ENCODE measurements around the gene GAD1.

Gene GAD1

GRCh38 chr2:170816504-170817092 lies at the start of gene GAD1:
Gene GAD1, plus strand, starts transcription at chr2:170816887. Its CDS starts 1,705 bp downstream, at chr2:170818592.
- peak; percentile 34 for DNase-seq (ENCODE audit: low read depth, low spot score)

- DNase-seq (ENCODE audit: low read depth, low spot score): no peak
Observed at GRCh38 chr2:170770008-170770605, 46.6 kb upstream of the GAD1 start, which contains the start of gene ERICH2. Gene ERICH2, plus strand, starts transcription at chr2:170770378. Its CDS starts 304 bp downstream, at chr2:170770682.

GRCh38 chr2:170770606-170771420 lies 45.9 kb upstream of the GAD1 start:
- DNase-seq (ENCODE audit: low read depth, low spot score): peak; percentile 24

GRCh38 chr2:170771421-170771937 lies 45.2 kb upstream of the GAD1 start:
- DNase-seq (ENCODE audit: low read depth, low spot score): no peak

- no peak for DNase-seq (ENCODE audit: low read depth, low spot score)
Observed at GRCh38 chr2:170772295-170772694, 44.4 kb upstream of the GAD1 start.

GRCh38 chr2:170774074-170774473 lies 42.6 kb upstream of the GAD1 start:
- no peak for DNase-seq (ENCODE audit: low read depth, low spot score)

GRCh38 chr2:170778900-170779299 lies 37.8 kb upstream of the GAD1 start:
- DNase-seq (ENCODE audit: low read depth, low spot score): no peak

- no peak for DNase-seq (ENCODE audit: low read depth, low spot score)
Observed at GRCh38 chr2:170779304-170779703, 37.4 kb upstream of the GAD1 start.

- no peak for DNase-seq (ENCODE audit: low read depth, low spot score)
Observed at GRCh38 chr2:170782673-170783072, 34.0 kb upstream of the GAD1 start.

GRCh38 chr2:170783549-170783948 lies 33.1 kb upstream of the GAD1 start:
- no peak for DNase-seq (ENCODE audit: low read depth, low spot score)

- DNase-seq (ENCODE audit: low read depth, low spot score): no peak
Observed at GRCh38 chr2:170798996-170799395, 17.7 kb upstream of the GAD1 start.

- no peak for DNase-seq (ENCODE audit: low read depth, low spot score)
Observed at GRCh38 chr2:170806548-170806947, 10.1 kb upstream of the GAD1 start.

GRCh38 chr2:170812710-170813600 lies 3.7 kb upstream of the GAD1 start:
- DNase-seq (ENCODE audit: low read depth, low spot score): no peak

- DNase-seq (ENCODE audit: low read depth, low spot score): no peak
Observed at GRCh38 chr2:170813611-170814532, 2.8 kb upstream of the GAD1 start.

GRCh38 chr2:170814533-170815230 lies 2.0 kb upstream of the GAD1 start:
- DNase-seq (ENCODE audit: low read depth, low spot score): no peak

- no peak for DNase-seq (ENCODE audit: low read depth, low spot score)
Observed at GRCh38 chr2:170815311-170815710, 1.4 kb upstream of the GAD1 start.

GRCh38 chr2:170815746-170816503 lies 762 bp upstream of the GAD1 start:
- DNase-seq (ENCODE audit: low read depth, low spot score): peak; percentile 43

- no peak for DNase-seq (ENCODE audit: low read depth, low spot score)
Observed at GRCh38 chr2:170817093-170818035, 677 bp downstream of the GAD1 start.
